Caco-2 (cell line): ENCODE results near the gene MEF2D. TPM values are rescaled to one million over a fixed set of nuclear protein-coding genes. Genes with fewer than 3 reads are reported as not detected.
A peak's percentile ranks its signal among the peaks of the same experiment; 100 is the strongest.

Source experiments
- BruUV-seq: library from RNA; stranded (reverse); fragments of 400-500 nt; replicated peaks from 2 replicates; lab custom pipeline; 2021; lab: Mats Ljungman, UMichigan
- CTCF ChIA-PET: fragments of 300-600 bp; sonication (Branson Sonifier 250); formaldehyde crosslinking; loops from one replicate; lab custom pipeline; 2022; ENCODE audit warnings: antibody characterized with exemption; lab: Charles Lee
- POLR2A ChIA-PET: fragments of 300-600 bp; sonication (Branson Sonifier 250); formaldehyde crosslinking; loops from one replicate; lab custom pipeline; 2022; ENCODE audit warnings: antibody characterized with exemption; lab: Charles Lee
- DNase-seq, 2 experiments: peaks; one replicate each; pipeline versions ENCODE4 v3.0.0 to v3.0.0-alpha.2; 2020 to 2022
- H3K27me3 ChIP-seq: replicated peaks from 2 replicates; pipeline ENCODE4 v1.6.0; 2011; ENCODE audit warnings: low read length; ENCODE audit not compliant: control insufficient read depth, insufficient read depth
- H3K36me3 ChIP-seq: 2 replicates; pipeline ENCODE4 v1.5.1; 2011; ENCODE audit warnings: low read length; ENCODE audit not compliant: control insufficient read depth, insufficient read depth
- H3K4me1 ChIP-seq: fragments of 250-450 bp; sonication (Bioruptor Pico); 2 replicates; pipeline ENCODE4 v1.5.1; 2020; ENCODE audit warnings: mild to moderate bottlenecking
- H3K4me3 ChIP-seq: 2 replicates; pipeline ENCODE4 v1.5.1; 2011; ENCODE audit warnings: low read depth, mild to moderate bottlenecking, control low read depth, low read length
- H3K9me3 ChIP-seq: fragments of 250-450 bp; sonication (Bioruptor Pico); 2 replicates; pipeline ENCODE4 v1.5.1; 2020; ENCODE audit warnings: mild to moderate bottlenecking, moderate library complexity
- H3K27ac Mint-ChIP-seq: one replicate; pipeline ENCODE4 v1.8.0; 2022; ENCODE audit warnings: mixed read lengths; ENCODE audit not compliant: unreplicated experiment
- H3K27me3 Mint-ChIP-seq: one replicate; pipeline ENCODE4 v1.8.0; 2022; ENCODE audit warnings: mixed read lengths; ENCODE audit not compliant: insufficient read depth, unreplicated experiment
- H3K36me3 Mint-ChIP-seq: one replicate; pipeline ENCODE4 v1.8.0; 2022; ENCODE audit warnings: mild to moderate bottlenecking, mixed read lengths; ENCODE audit not compliant: insufficient read depth, unreplicated experiment
- H3K4me1 Mint-ChIP-seq: one replicate; pipeline ENCODE4 v1.8.0; 2022; ENCODE audit warnings: low read depth, mixed read lengths; ENCODE audit not compliant: unreplicated experiment
- H3K4me3 Mint-ChIP-seq: one replicate; pipeline ENCODE4 v1.8.0; 2022; ENCODE audit warnings: mild to moderate bottlenecking, moderate library complexity, mixed read lengths; ENCODE audit not compliant: unreplicated experiment
- H3K9me3 Mint-ChIP-seq: one replicate; pipeline ENCODE4 v1.8.0; 2022; ENCODE audit warnings: mixed read lengths; ENCODE audit not compliant: unreplicated experiment
- CTCF ChIP-seq, 2 experiments: fragments of 200-600 bp in 1 of 2; IDR thresholded peaks; 1 replicate in 1 of 2; 2 replicates in 1 of 2; pipeline versions ENCODE4 v1.5.1 to v1.8.0; 2011 to 2022; ENCODE audit warnings: antibody characterized with exemption in 1 of 2, control low read depth in 1 of 2, inconsistent platforms in 1 of 2, low read depth in 1 of 2, low read length in 1 of 2, mild to moderate bottlenecking in 1 of 2, moderate library complexity in 1 of 2; ENCODE audit not compliant: insufficient read depth in 1 of 2, severe bottlenecking in 1 of 2, unreplicated experiment in 1 of 2
- intact Hi-C: fragments of 100-400 bp; cut with micrococcal nuclease; formaldehyde crosslinking; loops from one replicate; pipeline ENCODE4 v1.10.0; 2022; ENCODE audit not compliant: unreplicated experiment
- total RNA-seq: library from RNA; stranded (reverse); gene quantifications from 2 replicates; pipeline ENCODE4 v1.2.3, GENCODE V29; 2022

The MEF2D gene
- total RNA-seq, 1 experiment from 2014 or later = 18.6 TPM

- Mint-ChIP-seq H3K36me3 (peaks cover 14% of the 10 kb centered on the region), H3K27ac (peak overlapping the region; percentile 94), H3K4me3 (peak overlapping the region; percentile 89), H3K4me1 (peaks cover 33% of the 10 kb centered on the region), H3K27me3 (no peaks in the 10 kb centered on the region), H3K9me3 (no peaks in the 10 kb centered on the region)
- H3K9me3 ChIP-seq = no peaks in the 10 kb centered on the region
- DNase-seq = no peak
- H3K4me3 ChIP-seq = peak overlapping the region; percentile 19; the same call in 1 of the 2 replicates
- CTCF ChIA-PET = interaction anchor here (1.3 to 6.9 kb wide), 2 partner anchors 45 to 117 kb away, joined by 4 to 87 read pairs; no protein-coding TSS in a partner anchor
- TF ChIP-seq CTCF (IDR thresholded peaks at IDR 0.05; ENCODE audit: insufficient read depth in 1 of 2, low read depth in 1 of 2, low read length in 1 of 2, severe bottlenecking in 1 of 2, unreplicated experiment in 1 of 2) = no peak
- intact Hi-C loops = loop anchor here (10.0 kb wide), 1 partner anchor 102 kb away; the partner anchor contains the start of gene GPATCH4
- BruUV-seq = no TSS peak
- H3K36me3 ChIP-seq = no peaks in the 10 kb centered on the region
- POLR2A ChIA-PET = interaction anchor here (1.8 kb wide), 1 partner anchor 45 kb away, joined by 19 read pairs; no protein-coding TSS in a partner anchor
- no peaks in the 10 kb centered on the region for H3K27me3 ChIP-seq
- H3K4me1 ChIP-seq = peaks cover 49% of the 10 kb centered on the region
Measured at GRCh38 chr1:156502391-156502893, 1.9 kb upstream of the MEF2D start.

GRCh38 chr1:156500793-156501506, 375 bp upstream of the MEF2D start:
- H3K9me3 ChIP-seq = no peaks in the 10 kb centered on the region
- intact Hi-C loops = loop anchor here (10.0 kb wide), 1 partner anchor 104 kb away; the partner anchor contains the start of gene GPATCH4
- POLR2A ChIA-PET = interaction anchor here (0.5 to 1.9 kb wide), 20 partner anchors 9 to 1251 kb away, joined by 3 to 92 read pairs (median 6); partner anchors contain the start of genes ISG20L2, METTL25B, NAXE and PMF1
- peak; percentile 62 to 77 for TF ChIP-seq CTCF (IDR thresholded peaks at IDR 0.05; ENCODE audit: insufficient read depth in 1 of 2, low read depth in 1 of 2, low read length in 1 of 2, severe bottlenecking in 1 of 2, unreplicated experiment in 1 of 2)
- CTCF ChIA-PET = interaction anchor here (0.6 to 6.9 kb wide), 19 partner anchors 10 to 435 kb away, joined by 3 to 87 read pairs (median 3); partner anchors contain the start of gene SLC25A44
- peak overlapping the region; percentile 94 for H3K27ac Mint-ChIP-seq
- no peaks in the 10 kb centered on the region for H3K36me3 ChIP-seq
- peak; percentile 94 for DNase-seq
- no peaks in the 10 kb centered on the region for H3K9me3 Mint-ChIP-seq
- H3K4me3 ChIP-seq = peak overlapping the region; percentile 93
- peak overlapping the region; percentile 89 for H3K4me3 Mint-ChIP-seq
- peaks cover 33% of the 10 kb centered on the region for H3K4me1 Mint-ChIP-seq
- H3K36me3 Mint-ChIP-seq = peaks cover 14% of the 10 kb centered on the region
- H3K27me3 Mint-ChIP-seq = no peaks in the 10 kb centered on the region
- no peaks in the 10 kb centered on the region for H3K27me3 ChIP-seq
- H3K4me1 ChIP-seq = peaks cover 48% of the 10 kb centered on the region
- BruUV-seq = TSS peak; percentile 47
